SH-SY5Y (cell line): ENCODE data around the gene UXS1.

Source experiments
- GATA2 ChIP-seq: IDR thresholded peaks from 2 replicates; pipeline ENCODE4 v1.6.1; 2011; ENCODE audit warnings: mild to moderate bottlenecking, low read depth, low read length
- GATA3 ChIP-seq: IDR thresholded peaks from 2 replicates; pipeline ENCODE4 v1.6.1; 2011; ENCODE audit warnings: low read depth, mild to moderate bottlenecking, low read length, moderate library complexity

The UXS1 gene

DNA sequence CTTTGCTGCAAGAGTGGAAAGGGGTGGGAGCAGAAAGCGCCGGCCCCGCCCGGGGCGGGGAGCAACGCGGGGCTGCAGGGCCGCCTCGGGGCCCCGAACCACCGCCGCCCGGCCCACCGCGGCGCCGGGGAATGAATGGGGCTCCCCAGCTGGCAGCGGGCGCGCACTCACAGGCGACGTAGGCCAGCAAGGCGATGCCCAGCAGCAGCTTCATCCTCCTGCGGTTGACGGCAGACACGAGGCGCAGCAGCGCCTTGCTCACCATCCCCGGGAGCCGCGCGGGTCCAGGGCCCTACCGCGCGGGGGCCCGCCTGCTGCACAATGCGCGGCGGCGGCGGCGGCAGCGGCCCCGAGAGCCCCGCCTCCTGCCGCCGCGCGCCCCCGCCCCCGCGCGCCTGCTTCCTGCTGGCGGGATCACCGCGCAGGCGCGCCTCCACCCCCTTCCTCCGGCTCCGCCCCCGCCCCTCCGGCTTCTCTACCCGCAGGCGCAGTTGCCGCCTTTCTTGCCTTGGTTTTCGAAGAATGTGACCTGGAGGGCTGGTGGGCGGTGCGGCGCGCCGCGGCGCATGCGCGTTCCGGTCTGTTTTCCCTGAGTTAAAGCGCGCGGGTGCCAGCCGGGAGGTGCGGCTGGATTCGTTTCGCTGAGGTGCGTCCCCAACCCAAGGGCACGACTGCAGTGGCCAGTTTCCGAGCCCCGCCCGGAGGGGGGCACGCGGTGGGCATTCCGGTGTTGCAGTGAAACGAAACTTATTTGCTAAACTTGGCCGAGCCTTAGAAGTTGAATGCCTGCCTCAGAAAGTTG lies at the start of gene UXS1:
Gene UXS1 (minus strand): TSS at position 325 of the 802 bp plus-strand sequence. CDS start 60 bp downstream, at position 265.
- no peak; the same call in 1 of the 2 replicates for TF ChIP-seq GATA2
- TF ChIP-seq GATA3: no peak

DNA sequence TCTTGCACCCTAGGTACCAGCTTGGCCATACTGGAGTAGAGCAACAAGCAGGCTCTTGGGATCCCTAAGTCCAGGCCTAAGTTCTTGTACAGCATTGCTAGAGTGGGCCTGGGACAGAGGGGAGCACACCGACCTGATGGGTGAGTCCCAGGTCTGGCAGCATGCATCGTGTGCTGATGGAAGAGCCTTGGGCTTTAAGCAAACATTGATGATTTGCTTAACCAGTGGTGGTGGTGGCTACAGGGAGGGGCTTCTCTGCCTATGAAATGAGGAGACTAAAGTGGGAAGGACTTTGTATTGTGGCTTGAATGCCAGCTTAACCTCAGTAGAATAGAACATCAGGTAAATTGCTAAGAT lies 39.2 kb upstream of the UXS1 start:
- TF ChIP-seq GATA3 (no peak), GATA2 (no peak)

GRCh38 chr2:106232638-106233349 lies 38.7 kb upstream of the UXS1 start:
- TF ChIP-seq GATA2: no peak
- no peak for TF ChIP-seq GATA3

- TF ChIP-seq GATA2: no peak
- no peak for TF ChIP-seq GATA3
Observed at GRCh38 chr2:106223347-106223746, 29.2 kb upstream of the UXS1 start.

- no peak for TF ChIP-seq GATA2
- TF ChIP-seq GATA3: no peak
Observed at GRCh38 chr2:106219813-106220212, 25.7 kb upstream of the UXS1 start.

DNA sequence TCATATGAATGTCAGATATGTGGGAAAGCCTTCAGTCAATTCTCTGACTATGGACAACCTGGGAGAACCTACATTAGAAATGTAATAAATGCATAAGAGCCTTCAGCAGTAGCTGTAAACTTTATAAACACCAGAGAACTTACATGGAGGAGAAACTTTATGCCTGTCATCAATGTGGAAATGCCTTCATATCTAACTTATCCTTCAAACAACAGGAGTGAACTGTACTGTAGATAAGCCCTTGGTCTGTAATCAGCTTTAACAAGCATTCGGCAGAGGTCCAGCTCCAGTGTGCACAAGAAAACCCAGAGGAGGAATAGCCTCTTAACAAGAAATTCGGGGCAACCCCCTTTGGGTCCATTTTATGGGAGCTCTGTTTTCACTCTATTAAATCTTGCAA lies 14.8 kb upstream of the UXS1 start:
- no peak for TF ChIP-seq GATA2
- no peak for TF ChIP-seq GATA3

GRCh38 chr2:106208399-106208798 lies 14.3 kb upstream of the UXS1 start:
- TF ChIP-seq GATA2 (no peak), GATA3 (no peak)

DNA sequence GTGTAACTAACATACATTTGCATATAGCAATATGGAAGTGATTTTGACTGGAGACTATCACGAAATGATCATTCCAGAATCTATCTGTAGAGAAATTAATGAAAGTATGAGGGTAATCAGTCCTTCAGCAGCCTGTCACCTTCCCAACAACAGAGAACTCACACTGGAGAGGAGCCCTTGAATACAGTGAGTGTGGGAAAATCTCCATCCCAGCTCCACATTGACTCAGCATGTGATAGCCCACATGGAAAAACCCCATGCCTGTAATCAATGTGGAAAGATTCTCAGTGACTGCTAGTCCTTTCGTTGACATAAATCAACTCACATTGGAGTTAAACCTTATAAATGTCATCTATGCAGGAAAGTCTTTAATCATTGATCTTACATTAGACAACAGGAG lies 13.1 kb upstream of the UXS1 start:
- TF ChIP-seq GATA2 (no peak), GATA3 (no peak)

- TF ChIP-seq GATA3 (no peak), GATA2 (no peak)
Observed at GRCh38 chr2:106205488-106205887, 11.4 kb upstream of the UXS1 start.

DNA sequence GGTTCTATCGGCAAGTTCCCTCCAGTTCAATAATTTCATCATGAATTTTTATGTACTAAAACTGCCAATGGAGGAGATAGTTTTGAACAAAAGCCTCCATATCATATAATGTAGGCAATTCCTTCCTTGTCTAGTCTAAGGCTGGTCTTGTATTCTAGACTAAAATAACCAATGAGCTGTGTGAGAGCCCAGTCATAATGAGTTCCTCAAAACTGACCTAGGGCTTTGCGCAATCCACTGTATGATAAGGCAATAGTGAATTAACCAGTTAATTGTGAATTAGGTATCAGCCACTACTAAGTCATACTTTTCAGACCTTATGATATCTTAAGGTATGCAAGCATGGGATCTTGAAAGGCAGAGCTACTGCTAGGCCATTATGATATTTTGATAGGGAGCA lies 7.6 kb upstream of the UXS1 start:
- TF ChIP-seq GATA3 (no peak), GATA2 (no peak)

GRCh38 chr2:106197878-106198277 lies 3.8 kb upstream of the UXS1 start:
- TF ChIP-seq GATA2: no peak
- no peak for TF ChIP-seq GATA3

GRCh38 chr2:106195981-106196380 lies 1.9 kb upstream of the UXS1 start:
- TF ChIP-seq GATA2: no peak
- no peak for TF ChIP-seq GATA3

DNA sequence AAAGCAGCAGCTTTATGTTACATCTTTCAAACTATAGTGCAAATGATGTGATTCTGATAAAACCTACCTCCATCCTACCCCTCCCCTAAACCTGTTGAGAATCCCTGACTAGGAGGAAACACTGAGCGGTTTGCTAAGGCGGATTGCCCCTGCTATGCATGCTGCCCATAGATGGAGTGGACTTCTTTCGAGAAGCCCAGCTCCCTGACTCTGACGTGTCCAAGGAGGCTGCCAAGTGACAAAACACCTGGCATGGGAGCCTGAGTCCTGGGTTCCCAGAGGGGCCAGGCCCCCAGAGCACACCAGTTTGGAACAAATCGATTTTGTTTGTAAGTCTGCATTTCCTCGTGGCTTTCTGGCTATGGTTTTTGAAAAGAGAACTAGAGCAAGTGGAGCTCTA lies 1.4 kb upstream of the UXS1 start:
- no peak for TF ChIP-seq GATA2
- no peak for TF ChIP-seq GATA3

GRCh38 chr2:106193690-106193976 lies 468 bp downstream of the UXS1 start:
- TF ChIP-seq GATA2 (no peak), GATA3 (no peak)
